ENCODE results near the gene ERFL. TPM values are rescaled to one million over a fixed set of nuclear protein-coding genes. Genes with fewer than 3 reads are reported as not detected.
A peak's percentile ranks its signal among the peaks of the same experiment; 100 is the strongest.

ERFL gene
- total and polyA plus RNA-seq, 2 of the 8 experiments (the other 6 are each of a cell fraction or from before 2014, with no cell fraction given): 0.12 TPM; not detected in 1

DNA sequence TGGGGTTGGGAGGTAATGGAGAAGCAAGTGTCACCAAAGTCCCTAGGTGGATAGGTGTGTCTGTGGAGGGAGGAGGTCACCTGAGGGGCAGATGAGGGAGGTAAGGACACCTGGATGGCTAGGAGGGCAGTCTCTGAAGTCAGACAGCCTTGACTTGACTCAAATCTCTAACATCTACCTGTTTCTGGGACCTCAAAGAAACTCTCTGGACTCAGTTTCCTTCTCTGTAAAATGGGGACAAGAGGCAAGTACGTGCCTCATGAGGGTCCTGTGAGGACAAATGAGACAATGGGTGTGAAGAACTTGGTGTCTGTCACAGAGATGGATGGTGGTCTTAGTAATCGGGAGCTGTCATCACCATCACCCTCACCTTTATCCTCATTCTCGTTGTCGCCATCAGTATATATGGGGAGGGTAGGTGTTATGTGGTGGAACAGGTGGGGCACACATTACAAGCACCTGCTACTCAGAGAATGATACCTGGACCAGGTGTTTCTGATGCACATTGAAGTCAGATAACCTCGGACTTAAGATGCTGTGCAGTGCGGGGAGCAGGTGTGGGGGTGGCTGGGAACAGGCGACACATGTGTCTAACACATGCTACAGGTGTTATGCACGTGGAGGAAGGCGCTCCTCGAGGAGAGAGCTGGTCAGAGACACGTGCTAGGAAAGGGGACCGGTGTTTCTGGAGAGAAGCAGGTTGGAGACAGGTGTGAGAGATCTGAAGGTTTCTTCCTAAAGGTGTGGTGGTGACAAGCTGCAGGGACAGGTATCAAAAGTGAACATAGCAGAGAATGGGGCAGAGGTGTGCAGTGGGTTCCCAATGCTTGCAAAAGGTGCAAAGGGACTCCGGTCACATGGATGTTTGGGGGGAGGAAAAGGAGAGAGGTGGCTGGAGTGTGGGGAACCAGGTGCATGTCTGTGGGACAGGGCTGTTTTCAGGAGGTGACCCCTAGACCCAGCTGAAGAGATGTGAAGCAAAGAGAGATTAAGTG lies 3.8 kb downstream of the ERFL start:
- H3K4me3 ChIP-seq (ENCODE audit: extremely low read depth in 1 of 4, insufficient read depth in 2 of 4, low read depth in 3 of 4, low read length in 4 of 4): no peak overlapping the region
- H2AK5ac ChIP-seq (ENCODE audit: low read depth, low read length): no peak overlapping the region
- no peaks in the 10 kb centered on the region for H3K9me3 ChIP-seq (ENCODE audit: insufficient read depth in 2 of 2, low read depth in 1 of 2, low read length in 1 of 2)
- no peak overlapping the region for H3K14ac ChIP-seq (ENCODE audit: insufficient read length)
- H3K4ac ChIP-seq (replicated peaks; ENCODE audit: insufficient read length, low read depth, low read length): peak overlapping the region; percentile 33
- H3K9ac ChIP-seq (replicated peaks in 1 of 4; ENCODE audit: extremely low read depth in 1 of 4, low read depth in 3 of 4, low read length in 3 of 4): no peak overlapping the region
- no peak overlapping the region for H3K4me2 ChIP-seq (ENCODE audit: insufficient read depth in 1 of 2, low read depth in 2 of 2, low read length in 2 of 2)
- no peak overlapping the region for H2BK120ac ChIP-seq (replicated peaks; ENCODE audit: low read depth, low read length)
- H3K23me2 ChIP-seq (ENCODE audit: low read depth, low read length): peaks cover 10% of the 10 kb centered on the region
- WGBS, 2 experiments (ENCODE audit: extremely low coverage in 1 of 2, insufficient coverage in 1 of 2, insufficient read length in 1 of 2, insufficient replicate concordance in 2 of 2, low coverage in 1 of 2, low lambda C conversion rate in 2 of 2, missing lambda C conversion rate in 1 of 2): 46% methylated on average over 13 of the region's 13 CpGs; no CpG with 5 or more reads in 1 of the 2 experiments
- H3K23ac ChIP-seq (ENCODE audit: insufficient read length): no peak overlapping the region
- no peak overlapping the region for H3K27ac ChIP-seq (ENCODE audit: low read depth, low read length)
- no peaks in the 10 kb centered on the region for H3K79me1 ChIP-seq (ENCODE audit: low read depth, low read length)
- no peak overlapping the region for H2BK20ac ChIP-seq (ENCODE audit: low read length)
- no peak overlapping the region for H4K5ac ChIP-seq (ENCODE audit: insufficient read length, low read depth, low read length)
- no peak for DNase-seq (ENCODE audit: low read depth in 1 of 2, low spot score in 2 of 2)
- FAIRE-seq: no peak
- H2BK12ac ChIP-seq (ENCODE audit: low read depth, low read length): no peak overlapping the region
- H3K4me1 ChIP-seq (replicated peaks in 1 of 4; ENCODE audit: control insufficient read depth in 3 of 4, insufficient read depth in 4 of 4, low read length in 3 of 4): peaks cover 6 to 20% (median 16%) of the 10 kb centered on the region in 4 experiments
- POLR2A ChIA-PET (ENCODE audit: partially characterized antibody): interaction anchor here (0.7 to 3.8 kb wide), 5 partner anchors 12 to 60 kb away, joined by 3 to 20 read pairs (median 5); no protein-coding TSS in a partner anchor
- H2BK5ac ChIP-seq (ENCODE audit: low read depth, low read length): no peak overlapping the region
- CTCF ChIA-PET (ENCODE audit: partially characterized antibody): interaction anchor here (1.0 to 1.3 kb wide), 3 partner anchors 10 to 51 kb away, joined by 3 to 5 read pairs (median 3); no protein-coding TSS in a partner anchor
- H3K18ac ChIP-seq (ENCODE audit: extremely low read depth, low read length): no peak overlapping the region
- H3K56ac ChIP-seq (replicated peaks; ENCODE audit: insufficient read length, low read depth, low read length): no peak overlapping the region
- H3K27me3 ChIP-seq (replicated peaks in 1 of 4; ENCODE audit: control insufficient read depth in 3 of 4, extremely low read depth in 1 of 4, insufficient read depth in 3 of 4, low read length in 3 of 4): peaks cover 90 to 99% (median 96%) of the 10 kb centered on the region in 4 experiments
- H4K8ac ChIP-seq (ENCODE audit: extremely low read depth, insufficient read depth, low read length): no peak overlapping the region
- H4K20me1 ChIP-seq (replicated peaks in 1 of 2; ENCODE audit: control insufficient read depth in 1 of 2, insufficient read depth in 2 of 2, low read length in 2 of 2): peaks cover 7 to 36% of the 10 kb centered on the region in 2 experiments
- no peaks in the 10 kb centered on the region for H3K79me2 ChIP-seq (ENCODE audit: control insufficient read depth in 1 of 2, insufficient read depth in 2 of 2, low read length in 2 of 2)
- H2BK15ac ChIP-seq (ENCODE audit: low read length): 0 out of 2 replicates have a peak overlapping the region, but pooled peaks have one; percentile 81
- H3K36me3 ChIP-seq (ENCODE audit: control insufficient read depth in 2 of 4, insufficient read depth in 4 of 4, low read length in 3 of 4): no peaks in the 10 kb centered on the region
- H2AFZ ChIP-seq (ENCODE audit: low read length): no peak overlapping the region
- H4K91ac ChIP-seq (replicated peaks; ENCODE audit: insufficient read length, low read length): no peak overlapping the region
- TF ChIP-seq NANOG (IDR thresholded peaks at IDR 0.05; ENCODE audit: insufficient read depth, low read depth, low read length, poor library complexity, severe bottlenecking): no peak
- no peak for TF ChIP-seq TAF7 (optimal IDR thresholded peaks at IDR 0.05; ENCODE audit: borderline replicate concordance, low read depth, low read length)
- TF ChIP-seq EZH2 (IDR thresholded peaks at IDR 0.05; ENCODE audit: low read depth, low read length, severe bottlenecking): peak; percentile 22
- peak; percentile 42 for TF ChIP-seq SUZ12 (IDR thresholded peaks at IDR 0.05; ENCODE audit: low read length)
- no peak for TF ChIP-seq KDM1A (IDR thresholded peaks at IDR 0.05; ENCODE audit: borderline replicate concordance, low read length)
- TF ChIP-seq, protein P1, sequence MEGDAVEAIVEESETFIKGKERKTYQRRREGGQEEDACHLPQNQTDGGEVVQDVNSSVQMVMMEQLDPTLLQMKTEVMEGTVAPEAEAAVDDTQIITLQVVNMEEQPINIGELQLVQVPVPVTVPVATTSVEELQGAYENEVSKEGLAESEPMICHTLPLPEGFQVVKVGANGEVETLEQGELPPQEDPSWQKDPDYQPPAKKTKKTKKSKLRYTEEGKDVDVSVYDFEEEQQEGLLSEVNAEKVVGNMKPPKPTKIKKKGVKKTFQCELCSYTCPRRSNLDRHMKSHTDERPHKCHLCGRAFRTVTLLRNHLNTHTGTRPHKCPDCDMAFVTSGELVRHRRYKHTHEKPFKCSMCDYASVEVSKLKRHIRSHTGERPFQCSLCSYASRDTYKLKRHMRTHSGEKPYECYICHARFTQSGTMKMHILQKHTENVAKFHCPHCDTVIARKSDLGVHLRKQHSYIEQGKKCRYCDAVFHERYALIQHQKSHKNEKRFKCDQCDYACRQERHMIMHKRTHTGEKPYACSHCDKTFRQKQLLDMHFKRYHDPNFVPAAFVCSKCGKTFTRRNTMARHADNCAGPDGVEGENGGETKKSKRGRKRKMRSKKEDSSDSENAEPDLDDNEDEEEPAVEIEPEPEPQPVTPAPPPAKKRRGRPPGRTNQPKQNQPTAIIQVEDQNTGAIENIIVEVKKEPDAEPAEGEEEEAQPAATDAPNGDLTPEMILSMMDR (IDR thresholded peaks at IDR 0.05; ENCODE audit: control extremely low read depth in 1 of 3, insufficient read depth in 1 of 3, low read depth in 1 of 3, low read length in 3 of 3): no peak
- TF ChIP-seq, protein P2, sequence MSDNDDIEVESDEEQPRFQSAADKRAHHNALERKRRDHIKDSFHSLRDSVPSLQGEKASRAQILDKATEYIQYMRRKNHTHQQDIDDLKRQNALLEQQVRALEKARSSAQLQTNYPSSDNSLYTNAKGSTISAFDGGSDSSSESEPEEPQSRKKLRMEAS (IDR thresholded peaks at IDR 0.05): peak; percentile 47; the same call in 1 of the 2 replicates

Data from H1 (cell line).